ENCODE results near the gene U2AF1L4.

The U2AF1L4 gene

DNA sequence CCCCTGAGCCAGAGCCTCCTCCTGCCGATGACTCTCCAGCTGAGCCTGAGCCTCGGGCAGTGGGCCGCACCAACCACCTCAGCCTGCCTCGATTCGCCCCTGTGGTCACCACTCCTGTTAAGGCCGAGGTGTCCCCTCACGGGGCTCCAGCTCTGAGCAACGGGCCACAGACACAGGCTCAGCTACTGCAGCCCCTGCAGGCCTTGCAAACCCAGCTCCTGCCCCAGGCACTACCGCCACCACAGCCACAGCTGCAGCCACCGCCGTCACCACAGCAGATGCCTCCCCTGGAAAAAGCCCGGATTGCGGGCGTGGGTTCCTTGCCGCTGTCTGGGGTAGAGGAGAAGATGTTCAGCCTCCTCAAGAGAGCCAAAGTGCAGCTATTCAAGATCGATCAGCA is 23.8 kb downstream of the U2AF1L4 start:
- no peak for DNase-seq (ENCODE audit: low read depth, low spot score)
- TF ChIP-seq, protein P1, sequence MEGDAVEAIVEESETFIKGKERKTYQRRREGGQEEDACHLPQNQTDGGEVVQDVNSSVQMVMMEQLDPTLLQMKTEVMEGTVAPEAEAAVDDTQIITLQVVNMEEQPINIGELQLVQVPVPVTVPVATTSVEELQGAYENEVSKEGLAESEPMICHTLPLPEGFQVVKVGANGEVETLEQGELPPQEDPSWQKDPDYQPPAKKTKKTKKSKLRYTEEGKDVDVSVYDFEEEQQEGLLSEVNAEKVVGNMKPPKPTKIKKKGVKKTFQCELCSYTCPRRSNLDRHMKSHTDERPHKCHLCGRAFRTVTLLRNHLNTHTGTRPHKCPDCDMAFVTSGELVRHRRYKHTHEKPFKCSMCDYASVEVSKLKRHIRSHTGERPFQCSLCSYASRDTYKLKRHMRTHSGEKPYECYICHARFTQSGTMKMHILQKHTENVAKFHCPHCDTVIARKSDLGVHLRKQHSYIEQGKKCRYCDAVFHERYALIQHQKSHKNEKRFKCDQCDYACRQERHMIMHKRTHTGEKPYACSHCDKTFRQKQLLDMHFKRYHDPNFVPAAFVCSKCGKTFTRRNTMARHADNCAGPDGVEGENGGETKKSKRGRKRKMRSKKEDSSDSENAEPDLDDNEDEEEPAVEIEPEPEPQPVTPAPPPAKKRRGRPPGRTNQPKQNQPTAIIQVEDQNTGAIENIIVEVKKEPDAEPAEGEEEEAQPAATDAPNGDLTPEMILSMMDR (IDR thresholded peaks at IDR 0.05; ENCODE audit: insufficient read depth, low read length, missing control alignments), result no peak
- CTCF ChIA-PET, result interaction anchor here (0.7 to 0.8 kb wide), 2 partner anchors 16 to 19 kb away, joined by 3 read pairs; no protein-coding TSS in a partner anchor
- H3K4me3 ChIP-seq (ENCODE audit: low read depth, low read length), result no peak overlapping the region
- POLR2A ChIA-PET, result interaction anchor here (1.4 kb wide), 1 partner anchor 27 kb away, joined by 5 read pairs; the partner anchor contains the start of gene LIN37

DNA sequence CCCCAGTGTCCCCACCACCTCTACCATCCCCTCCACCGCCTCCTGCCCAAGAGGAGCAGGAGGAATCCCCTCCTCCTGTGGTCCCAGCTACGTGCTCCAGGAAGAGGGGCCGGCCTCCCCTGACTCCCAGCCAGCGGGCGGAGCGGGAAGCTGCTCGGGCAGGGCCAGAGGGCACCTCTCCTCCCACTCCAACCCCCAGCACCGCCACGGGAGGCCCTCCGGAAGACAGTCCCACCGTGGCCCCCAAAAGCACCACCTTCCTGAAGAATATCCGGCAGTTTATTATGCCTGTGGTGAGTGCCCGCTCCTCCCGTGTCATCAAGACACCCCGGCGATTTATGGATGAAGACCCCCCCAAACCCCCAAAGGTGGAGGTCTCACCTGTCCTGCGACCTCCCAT is 24.6 kb downstream of the U2AF1L4 start:
- ChIA-PET POLR2A (no interaction called here), CTCF (interaction anchor here (1.3 to 1.4 kb wide), 2 partner anchors 28 to 165 kb away, joined by 3 read pairs; no protein-coding TSS in a partner anchor)
- DNase-seq (ENCODE audit: low read depth, low spot score), result no peak
- TF ChIP-seq, protein P1 (IDR thresholded peaks at IDR 0.05; ENCODE audit: insufficient read depth, low read length, missing control alignments), result no peak
- H3K4me3 ChIP-seq (ENCODE audit: low read depth, low read length), result no peak overlapping the region

DNA sequence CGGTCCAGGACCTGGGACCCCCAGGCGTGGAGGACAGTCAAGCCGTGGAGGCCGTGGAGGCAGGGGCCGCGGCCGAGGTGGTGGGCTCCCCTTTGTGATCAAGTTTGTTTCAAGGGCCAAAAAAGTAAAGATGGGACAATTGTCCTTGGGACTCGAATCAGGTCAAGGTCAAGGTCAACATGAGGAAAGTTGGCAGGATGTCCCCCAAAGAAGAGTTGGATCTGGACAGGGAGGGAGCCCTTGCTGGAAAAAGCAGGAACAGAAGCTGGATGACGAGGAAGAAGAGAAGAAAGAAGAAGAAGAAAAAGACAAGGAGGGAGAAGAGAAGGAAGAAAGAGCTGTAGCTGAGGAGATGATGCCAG is 25.1 kb downstream of the U2AF1L4 start:
- no peak for DNase-seq (ENCODE audit: low read depth, low spot score)
- no peak overlapping the region for H3K4me3 ChIP-seq (ENCODE audit: low read depth, low read length)
- TF ChIP-seq, protein P1 (IDR thresholded peaks at IDR 0.05; ENCODE audit: insufficient read depth, low read length, missing control alignments), result no peak
- POLR2A ChIA-PET, result no interaction called here
- CTCF ChIA-PET, result interaction anchor here (1.2 to 1.4 kb wide), 4 partner anchors 12 to 211 kb away, joined by 3 read pairs; no protein-coding TSS in a partner anchor

DNA sequence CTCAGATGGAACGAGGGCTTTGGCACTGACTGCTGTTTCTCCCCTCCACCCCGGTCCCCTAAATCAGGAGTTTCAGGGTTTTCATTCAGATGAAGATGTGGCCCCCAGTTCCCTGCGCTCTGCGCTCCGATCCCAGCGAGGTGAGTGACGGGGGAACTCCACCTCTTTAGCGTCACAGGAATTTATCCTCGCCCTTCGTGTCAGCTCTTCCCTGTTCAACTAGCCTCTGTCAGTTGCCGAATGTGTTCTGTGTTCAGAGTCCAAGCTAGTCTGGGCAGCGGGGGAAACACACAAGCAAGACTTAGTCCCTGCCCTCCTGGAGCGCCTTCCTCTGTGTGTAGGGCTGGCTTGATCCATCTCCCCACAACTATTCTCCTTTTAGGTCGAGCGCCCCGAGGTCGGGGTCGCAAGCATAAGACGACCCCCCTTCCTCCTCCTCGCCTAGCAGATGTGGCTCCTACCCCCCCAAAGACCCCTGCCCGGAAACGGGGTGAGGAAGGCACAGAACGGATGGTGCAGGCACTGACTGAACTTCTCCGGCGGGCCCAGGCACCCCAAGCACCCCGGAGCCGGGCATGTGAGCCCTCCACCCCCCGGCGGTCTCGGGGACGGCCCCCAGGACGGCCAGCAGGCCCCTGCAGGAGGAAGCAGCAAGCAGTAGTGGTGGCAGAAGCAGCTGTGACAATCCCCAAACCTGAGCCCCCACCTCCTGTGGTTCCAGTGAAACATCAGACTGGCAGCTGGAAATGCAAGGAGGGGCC is 25.6 kb downstream of the U2AF1L4 start:
- CTCF ChIA-PET, result interaction anchor here (0.9 to 1.8 kb wide), 7 partner anchors 8 to 212 kb away, joined by 3 to 8 read pairs (median 3); no protein-coding TSS in a partner anchor

DNA sequence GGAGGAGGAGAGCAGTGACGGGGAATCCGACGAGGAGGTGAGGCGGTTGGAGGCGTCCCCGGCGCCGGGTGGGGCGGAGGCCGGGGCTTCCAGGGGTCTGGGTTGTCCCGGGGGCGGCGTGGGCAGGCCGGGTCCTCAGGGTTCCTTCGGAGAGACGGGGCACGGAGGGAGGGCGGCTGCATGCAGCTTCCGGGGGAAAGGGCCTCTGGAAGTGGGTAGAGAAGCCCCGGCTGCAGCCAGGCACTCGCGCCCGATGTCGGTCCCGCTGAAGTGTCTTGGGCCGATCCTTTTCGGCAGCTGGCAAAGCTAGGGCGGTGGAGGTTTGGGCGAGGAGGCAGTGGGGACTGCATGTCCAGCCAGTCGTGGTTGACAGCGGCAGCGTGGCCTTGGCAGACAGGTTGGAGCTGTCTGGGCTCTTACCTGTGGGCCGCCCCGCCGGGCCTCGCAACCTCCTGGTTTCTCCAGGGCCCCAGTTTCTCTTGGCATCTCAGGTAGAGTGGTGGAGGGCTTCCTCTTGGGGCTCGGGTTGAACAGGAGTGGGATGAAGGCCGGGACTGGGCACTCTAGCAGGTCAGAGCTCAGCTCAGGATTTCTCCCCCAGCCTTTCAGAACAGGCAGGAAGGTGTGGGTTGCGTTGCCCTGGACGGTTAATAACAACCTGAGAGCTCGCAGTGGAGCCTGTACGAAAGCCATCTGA is 26.7 kb downstream of the U2AF1L4 start:
- POLR2A ChIA-PET, result interaction anchor here (1.5 kb wide), 1 partner anchor 22 kb away, joined by 4 read pairs; no protein-coding TSS in a partner anchor
- peak overlapping the region; percentile 87 for H3K4me3 ChIP-seq (ENCODE audit: low read depth, low read length)
- TF ChIP-seq, protein P1 (IDR thresholded peaks at IDR 0.05; ENCODE audit: insufficient read depth, low read length, missing control alignments), result no peak
- DNase-seq (ENCODE audit: low read depth, low spot score), result no peak
- CTCF ChIA-PET, result interaction anchor here (0.9 to 1.8 kb wide), 5 partner anchors 10 to 166 kb away, joined by 3 to 8 read pairs (median 4); no protein-coding TSS in a partner anchor

More for the DNA sequence above, 25.6 kb downstream of the U2AF1L4 start:
- POLR2A ChIA-PET, result interaction anchor here (1.5 kb wide), 1 partner anchor 21 kb away, joined by 4 read pairs; no protein-coding TSS in a partner anchor
- peak overlapping the region; percentile 87 for H3K4me3 ChIP-seq (ENCODE audit: low read depth, low read length)
- TF ChIP-seq, protein P1 (IDR thresholded peaks at IDR 0.05; ENCODE audit: insufficient read depth, low read length, missing control alignments), result no peak
- DNase-seq (ENCODE audit: low read depth, low spot score), result no peak
